Epidermal melanocyte (primary cell): Measurements from ENCODE around the gene SPECC1.
A peak's percentile ranks its signal among the peaks of the same experiment; 100 is the strongest.
"Not testable (repeated sequence)": the region's sequence is repeated elsewhere in the genome, so short reads cannot be mapped to it uniquely, and the experiment has no call there.

ENCODE experiments used
- DNase-seq: peaks from one replicate; pipeline ENCODE4 v3.0.0; 2011; ENCODE audit warnings: low spot score; ENCODE audit not compliant: insufficient read length

Gene SPECC1

GRCh38 chr17:20009302-20010098, at the start of gene SPECC1:
Gene SPECC1 (plus strand): TSS chr17:20009359. CDS start chr17:20096652, 87,293 bp downstream.
- no peak for DNase-seq

GRCh38 chr17:19962954-19963353, 46.2 kb upstream of the SPECC1 start:
- not testable (repeated sequence) for DNase-seq

GRCh38 chr17:19973156-19973555, 36.0 kb upstream of the SPECC1 start:
- no peak for DNase-seq

- no peak for DNase-seq
Measured at GRCh38 chr17:19975601-19976000, 33.6 kb upstream of the SPECC1 start.

GRCh38 chr17:19977293-19978208, 31.6 kb upstream of the SPECC1 start, which contains the start of gene AKAP10:
Gene AKAP10 (minus strand): TSS chr17:19977828. CDS start chr17:19977679, 149 bp downstream.
- DNase-seq: peak; percentile 81

- DNase-seq: no peak
Measured at GRCh38 chr17:19978209-19978802, 30.9 kb upstream of the SPECC1 start.

GRCh38 chr17:19978805-19979211, 30.4 kb upstream of the SPECC1 start:
- DNase-seq: no peak

GRCh38 chr17:19979917-19980770, 29.0 kb upstream of the SPECC1 start:
- no peak for DNase-seq

- no peak for DNase-seq
Measured at GRCh38 chr17:19986941-19987861, 22.0 kb upstream of the SPECC1 start.

GRCh38 chr17:19987897-19988296, 21.3 kb upstream of the SPECC1 start:
- DNase-seq: no peak

GRCh38 chr17:19991252-19991885, 17.8 kb upstream of the SPECC1 start:
- DNase-seq: no peak

GRCh38 chr17:19992803-19993713, 16.1 kb upstream of the SPECC1 start:
- peak; percentile 46 for DNase-seq

- no peak for DNase-seq
Measured at GRCh38 chr17:19996086-19996485, 13.1 kb upstream of the SPECC1 start.

GRCh38 chr17:19996502-19996901, 12.7 kb upstream of the SPECC1 start:
- DNase-seq: no peak

- DNase-seq: no peak
Measured at GRCh38 chr17:20008242-20009051, 712 bp upstream of the SPECC1 start.

- peak; percentile 66 for DNase-seq
Measured at GRCh38 chr17:20009052-20009301, 182 bp upstream of the SPECC1 start.

- DNase-seq: peak; percentile 51
Measured at GRCh38 chr17:20010099-20010863, 1.1 kb downstream of the SPECC1 start.
